ENCODE data around the gene PHLPP1. TPM values are rescaled to one million over a fixed set of nuclear protein-coding genes. Genes with fewer than 3 reads are reported as not detected.

The PHLPP1 gene
- total RNA-seq, 2 experiments from 2014 or later, result 9.0 to 12.4 TPM

DNA sequence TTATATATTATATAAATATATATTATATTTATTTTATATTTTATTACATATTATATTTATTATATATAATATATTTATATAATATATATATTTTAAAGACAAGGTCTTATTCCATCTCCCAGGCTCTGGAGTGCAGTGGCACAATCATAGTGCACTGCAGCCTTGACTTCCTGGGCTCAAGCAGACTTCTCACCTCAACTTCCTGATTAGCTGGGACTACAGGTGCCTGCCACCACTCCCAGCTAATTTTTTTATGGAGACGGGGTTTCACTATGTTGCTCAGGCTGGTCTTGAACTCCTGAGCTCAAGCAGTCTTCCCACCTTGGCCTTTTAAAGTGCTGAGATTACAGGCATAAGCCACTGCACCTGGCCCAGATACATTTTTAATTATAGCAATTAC lies 110.0 kb downstream of the PHLPP1 start:
- CTCF ChIA-PET (ENCODE audit: unreplicated experiment), result no interaction called here
- no peak overlapping the region for H3K4me3 ChIP-seq (ENCODE audit: low read depth, low read length, poor library complexity, severe bottlenecking)
- H3K27ac ChIP-seq (ENCODE audit: low read depth, low read length, poor library complexity, severe bottlenecking), result no peak overlapping the region
- H3K9me2 ChIP-seq (ENCODE audit: insufficient read depth, low read length), result no peaks in the 10 kb centered on the region
- H3K79me2 ChIP-seq (ENCODE audit: insufficient read depth, low read depth, low read length), result no peaks in the 10 kb centered on the region
- H2AFZ ChIP-seq (ENCODE audit: low read length), result no peak overlapping the region
- no TSS peak for BruUV-seq (replicated peaks)
- no peaks in the 10 kb centered on the region for H3K9me3 ChIP-seq (ENCODE audit: low read length)
- no peaks in the 10 kb centered on the region for H4K20me1 ChIP-seq (ENCODE audit: insufficient read depth, low read length)
- no peak for DNase-seq (ENCODE audit: low spot score)
- H3K36me3 ChIP-seq (ENCODE audit: insufficient read depth, low read length), result no peaks in the 10 kb centered on the region
- peaks cover 13% of the 10 kb centered on the region for H3K4me1 ChIP-seq (ENCODE audit: insufficient read depth, low read length, poor library complexity, severe bottlenecking)
- POLR2A ChIA-PET, result no interaction called here
- intact Hi-C loops (cut with micrococcal nuclease; ENCODE audit: unreplicated experiment), result no loop called here
- TF ChIP-seq, protein P1, sequence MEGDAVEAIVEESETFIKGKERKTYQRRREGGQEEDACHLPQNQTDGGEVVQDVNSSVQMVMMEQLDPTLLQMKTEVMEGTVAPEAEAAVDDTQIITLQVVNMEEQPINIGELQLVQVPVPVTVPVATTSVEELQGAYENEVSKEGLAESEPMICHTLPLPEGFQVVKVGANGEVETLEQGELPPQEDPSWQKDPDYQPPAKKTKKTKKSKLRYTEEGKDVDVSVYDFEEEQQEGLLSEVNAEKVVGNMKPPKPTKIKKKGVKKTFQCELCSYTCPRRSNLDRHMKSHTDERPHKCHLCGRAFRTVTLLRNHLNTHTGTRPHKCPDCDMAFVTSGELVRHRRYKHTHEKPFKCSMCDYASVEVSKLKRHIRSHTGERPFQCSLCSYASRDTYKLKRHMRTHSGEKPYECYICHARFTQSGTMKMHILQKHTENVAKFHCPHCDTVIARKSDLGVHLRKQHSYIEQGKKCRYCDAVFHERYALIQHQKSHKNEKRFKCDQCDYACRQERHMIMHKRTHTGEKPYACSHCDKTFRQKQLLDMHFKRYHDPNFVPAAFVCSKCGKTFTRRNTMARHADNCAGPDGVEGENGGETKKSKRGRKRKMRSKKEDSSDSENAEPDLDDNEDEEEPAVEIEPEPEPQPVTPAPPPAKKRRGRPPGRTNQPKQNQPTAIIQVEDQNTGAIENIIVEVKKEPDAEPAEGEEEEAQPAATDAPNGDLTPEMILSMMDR (conservative IDR thresholded peaks at IDR 0.05; ENCODE audit: low read length), result no peak
- TF ChIP-seq EZH2phosphoT487 (IDR thresholded peaks at IDR 0.05; ENCODE audit: borderline replicate concordance, low read depth, low read length), result no peak
- H3K4me2 ChIP-seq (ENCODE audit: low read length), result no peak overlapping the region

DNA sequence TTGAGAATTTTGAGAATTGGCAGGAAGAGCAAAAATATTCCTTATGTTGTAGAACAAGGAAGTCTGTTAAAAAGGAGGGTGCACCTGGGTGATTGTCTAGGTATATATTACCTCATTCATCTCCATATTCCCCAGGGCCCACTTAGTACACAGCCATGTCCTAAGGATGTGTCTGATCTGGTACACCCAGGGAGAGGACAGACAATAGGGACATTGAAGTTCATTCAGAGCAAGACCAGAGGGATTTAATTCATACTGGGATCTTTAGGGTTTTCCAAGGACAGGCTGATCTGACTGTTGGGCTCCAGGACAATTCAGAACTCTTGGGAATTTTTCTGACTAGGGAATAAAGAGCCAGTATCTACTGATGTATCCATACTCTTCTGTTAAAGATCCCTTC lies 112.1 kb downstream of the PHLPP1 start:
- DNase-seq (ENCODE audit: low spot score), result no peak
- ChIA-PET POLR2A (no interaction called here), CTCF (ENCODE audit: unreplicated experiment) (interaction anchor here (0.6 kb wide), 1 partner anchor 339 kb away, joined by 3 read pairs; no protein-coding TSS in a partner anchor)
- no peak overlapping the region for H3K27ac ChIP-seq (ENCODE audit: low read depth, low read length, poor library complexity, severe bottlenecking)
- H3K36me3 ChIP-seq (ENCODE audit: insufficient read depth, low read length), result no peaks in the 10 kb centered on the region
- TF ChIP-seq EZH2phosphoT487 (IDR thresholded peaks at IDR 0.05; ENCODE audit: borderline replicate concordance, low read depth, low read length), result no peak
- H3K9me2 ChIP-seq (ENCODE audit: insufficient read depth, low read length), result no peaks in the 10 kb centered on the region
- no TSS peak for BruUV-seq (replicated peaks)
- H2AFZ ChIP-seq (ENCODE audit: low read length), result no peak overlapping the region
- intact Hi-C loops (cut with micrococcal nuclease; ENCODE audit: unreplicated experiment), result no loop called here
- H3K4me3 ChIP-seq (ENCODE audit: low read depth, low read length, poor library complexity, severe bottlenecking), result no peak overlapping the region
- no peak overlapping the region for H3K4me2 ChIP-seq (ENCODE audit: low read length)
- H3K79me2 ChIP-seq (ENCODE audit: insufficient read depth, low read depth, low read length), result no peaks in the 10 kb centered on the region
- H3K9me3 ChIP-seq (ENCODE audit: low read length), result no peaks in the 10 kb centered on the region
- H3K4me1 ChIP-seq (ENCODE audit: insufficient read depth, low read length, poor library complexity, severe bottlenecking), result peaks cover 13% of the 10 kb centered on the region
- no peaks in the 10 kb centered on the region for H4K20me1 ChIP-seq (ENCODE audit: insufficient read depth, low read length)

DNA sequence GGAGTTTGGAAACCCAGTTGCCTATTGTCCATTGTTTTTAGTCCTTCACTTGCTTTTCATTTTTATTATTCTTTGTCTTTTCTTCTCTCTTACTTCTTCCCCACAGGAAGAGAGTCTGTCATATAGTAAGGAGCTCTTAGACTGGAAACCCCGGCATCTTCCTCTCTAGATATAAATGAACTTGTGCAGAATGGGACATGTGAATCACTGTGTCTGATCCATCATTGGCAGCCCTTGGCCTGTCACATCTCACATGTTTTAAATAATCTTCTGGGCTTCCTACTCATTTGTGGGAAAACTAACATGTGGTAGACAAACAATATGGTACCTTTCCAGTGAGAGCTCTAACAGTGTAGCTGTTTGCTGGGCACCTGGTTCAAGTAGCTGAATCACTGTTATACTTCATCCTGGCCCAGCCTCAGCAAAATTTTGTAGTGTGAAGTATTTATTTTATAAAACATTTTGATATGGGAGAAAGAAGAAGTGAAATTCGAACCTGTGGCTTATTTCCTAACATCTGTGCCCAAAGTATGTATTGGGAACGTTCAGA lies 112.8 kb downstream of the PHLPP1 start:
- ChIA-PET CTCF (ENCODE audit: unreplicated experiment) (interaction anchor here (0.6 kb wide), 1 partner anchor 340 kb away, joined by 3 read pairs; no protein-coding TSS in a partner anchor), POLR2A (interaction anchor here (0.6 to 0.7 kb wide), 2 partner anchors 14 to 678 kb away, joined by 3 read pairs; no protein-coding TSS in a partner anchor)
- peak; percentile 2 for DNase-seq (ENCODE audit: low spot score)
- no peak overlapping the region for H2AFZ ChIP-seq (ENCODE audit: low read length)
- no TSS peak for BruUV-seq (replicated peaks)
- H3K27ac ChIP-seq (ENCODE audit: low read depth, low read length, poor library complexity, severe bottlenecking), result no peak overlapping the region
- H3K4me3 ChIP-seq (ENCODE audit: low read depth, low read length, poor library complexity, severe bottlenecking), result no peak overlapping the region
- TF ChIP-seq EZH2phosphoT487 (IDR thresholded peaks at IDR 0.05; ENCODE audit: borderline replicate concordance, low read depth, low read length), result no peak
- TF ChIP-seq, protein P1 (conservative IDR thresholded peaks at IDR 0.05; ENCODE audit: low read length), result no peak
- no peaks in the 10 kb centered on the region for H3K79me2 ChIP-seq (ENCODE audit: insufficient read depth, low read depth, low read length)
- intact Hi-C loops (cut with micrococcal nuclease; ENCODE audit: unreplicated experiment), result no loop called here
- no peaks in the 10 kb centered on the region for H3K9me3 ChIP-seq (ENCODE audit: low read length)
- H3K36me3 ChIP-seq (ENCODE audit: insufficient read depth, low read length), result no peaks in the 10 kb centered on the region
- H3K4me2 ChIP-seq (ENCODE audit: low read length), result peak overlapping the region; percentile 41
- H3K4me1 ChIP-seq (ENCODE audit: insufficient read depth, low read length, poor library complexity, severe bottlenecking), result peaks cover 13% of the 10 kb centered on the region
- no peaks in the 10 kb centered on the region for H3K9me2 ChIP-seq (ENCODE audit: insufficient read depth, low read length)
- no peaks in the 10 kb centered on the region for H4K20me1 ChIP-seq (ENCODE audit: insufficient read depth, low read length)

Data from OCI-LY7 (cell line).